A375 (cell line): ENCODE data around the gene CAST. TPM values are rescaled to one million over a fixed set of nuclear protein-coding genes. Genes with fewer than 3 reads are reported as not detected.

ENCODE experiments used
- total RNA-seq: library from RNA; depleted of rRNA; stranded (reverse); fragments of >200 nt; shearing (Covaris generic); gene quantifications from 2 replicates; pipeline ENCODE4 v1.2.3, GENCODE V29; 2014; rRNA removed

CAST gene, protein sequence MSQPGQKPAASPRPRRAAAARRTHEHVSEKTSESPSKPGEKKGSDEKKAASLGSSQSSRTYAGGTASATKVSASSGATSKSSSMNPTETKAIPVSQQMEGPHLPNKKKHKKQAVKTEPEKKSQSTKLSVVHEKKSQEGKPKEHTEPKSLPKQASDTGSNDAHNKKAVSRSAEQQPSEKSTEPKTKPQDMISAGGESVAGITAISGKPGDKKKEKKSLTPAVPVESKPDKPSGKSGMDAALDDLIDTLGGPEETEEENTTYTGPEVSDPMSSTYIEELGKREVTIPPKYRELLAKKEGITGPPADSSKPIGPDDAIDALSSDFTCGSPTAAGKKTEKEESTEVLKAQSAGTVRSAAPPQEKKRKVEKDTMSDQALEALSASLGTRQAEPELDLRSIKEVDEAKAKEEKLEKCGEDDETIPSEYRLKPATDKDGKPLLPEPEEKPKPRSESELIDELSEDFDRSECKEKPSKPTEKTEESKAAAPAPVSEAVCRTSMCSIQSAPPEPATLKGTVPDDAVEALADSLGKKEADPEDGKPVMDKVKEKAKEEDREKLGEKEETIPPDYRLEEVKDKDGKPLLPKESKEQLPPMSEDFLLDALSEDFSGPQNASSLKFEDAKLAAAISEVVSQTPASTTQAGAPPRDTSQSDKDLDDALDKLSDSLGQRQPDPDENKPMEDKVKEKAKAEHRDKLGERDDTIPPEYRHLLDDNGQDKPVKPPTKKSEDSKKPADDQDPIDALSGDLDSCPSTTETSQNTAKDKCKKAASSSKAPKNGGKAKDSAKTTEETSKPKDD
- total RNA-seq = 115 and 125 TPM in 2 replicates

DNA sequence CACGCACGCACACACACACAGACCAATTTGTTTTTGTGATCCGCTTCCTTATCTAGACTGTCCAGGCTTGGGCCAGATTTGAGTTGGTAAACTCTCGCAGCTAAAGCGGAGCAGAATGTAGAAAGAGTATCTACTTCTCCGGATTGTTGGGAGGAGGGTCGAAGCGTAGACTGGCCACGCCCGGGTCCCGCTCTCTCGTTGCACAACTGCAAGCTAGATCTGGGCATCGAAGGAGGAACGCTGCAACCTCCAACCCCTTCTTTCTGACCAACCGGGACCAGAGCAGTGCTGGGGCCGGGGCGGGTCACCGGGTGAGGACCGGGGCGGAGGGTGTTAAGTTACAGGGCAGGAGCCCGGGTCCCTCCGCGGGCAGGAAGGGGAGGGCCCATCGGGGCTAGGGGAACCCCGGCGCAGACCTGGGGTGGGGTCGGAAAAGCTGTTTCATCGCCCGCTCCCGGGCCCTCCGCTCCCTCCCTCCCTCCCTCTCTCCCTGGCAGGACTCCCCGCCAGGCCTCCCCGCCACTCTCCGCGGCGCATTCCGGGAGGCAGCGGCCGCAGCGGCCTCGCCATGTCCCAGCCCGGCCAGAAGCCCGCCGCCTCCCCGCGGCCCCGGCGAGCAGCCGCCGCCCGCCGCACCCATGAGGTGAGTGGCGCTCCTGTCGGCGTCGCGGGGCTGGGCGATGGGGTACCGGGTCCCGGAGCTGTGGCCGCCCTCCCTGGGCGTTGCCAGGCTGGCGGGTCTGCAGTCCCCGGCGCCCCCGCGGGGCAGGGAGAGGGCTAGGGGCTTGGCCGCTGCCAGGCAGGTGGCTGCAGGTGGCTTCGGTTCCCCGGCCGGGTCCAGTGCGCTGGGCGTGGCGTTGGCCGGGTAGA lies at the start of gene CAST:
CAST (plus strand) TSS at position 522 of the 870 bp plus-strand sequence; CDS start at position 569, 47 bp downstream.

Other genes starting within 250 kb of the CAST start
- gene PCSK1, start 229.1 kb upstream of the CAST start, total RNA-seq = 9.8 and 14.1 TPM in 2 replicates
- gene ERAP1, start 145.6 kb downstream of the CAST start, total RNA-seq = 43.1 and 44.3 TPM in 2 replicates
- gene ERAP2, start 214.1 kb downstream of the CAST start, total RNA-seq = 3.1 and 6.5 TPM in 2 replicates